ENCODE results near the gene PTPRT.

Gene PTPRT

GRCh38 chr20:42191140-42191860, 998.4 kb downstream of the PTPRT start:
- ChIA-PET CTCF (interaction anchor here (0.7 kb wide), 2 partner anchors 253 to 391 kb away, joined by 3 to 6 read pairs; no protein-coding TSS in a partner anchor), POLR2A (no interaction called here)
- no peak for TF ChIP-seq ZBTB8A (tag by site-specific recombination; IDR thresholded peaks at IDR 0.05)
- no peak for TF ChIP-seq ZNF530 (tag by site-specific recombination; IDR thresholded peaks at IDR 0.05; ENCODE audit: low read depth)
- no peak for TF ChIP-seq KLF8 (tag by site-specific recombination; IDR thresholded peaks at IDR 0.05)
- no peak for TF ChIP-seq ZNF48 (tag by site-specific recombination; IDR thresholded peaks at IDR 0.05)
- no peak for TF ChIP-seq ZNF830 (tag by site-specific recombination; IDR thresholded peaks at IDR 0.05; ENCODE audit: low read depth)
- TF ChIP-seq ZNF692 (tag by site-specific recombination; IDR thresholded peaks at IDR 0.05): no peak
- no peak for TF ChIP-seq ZFHX2 (tag by site-specific recombination; conservative IDR thresholded peaks at IDR 0.05)
- TF ChIP-seq ZNF362 (tag by site-specific recombination; IDR thresholded peaks at IDR 0.05): no peak
- Histone ChIP-seq H3K36me3 (ENCODE audit: control insufficient read depth in 2 of 2, insufficient read depth in 1 of 2, low read length in 2 of 2) (no peaks in the 10 kb centered on the region), H3K27ac (ENCODE audit: extremely low read depth, low read depth, low read length) (no peak overlapping the region), H3K9me3 (ENCODE audit: control insufficient read depth, insufficient read depth, low read depth, low read length) (no peaks in the 10 kb centered on the region), H3K4me1 (ENCODE audit: control insufficient read depth, insufficient read depth, low read length) (no peaks in the 10 kb centered on the region), H3K4me3 (ENCODE audit: low read depth, low read length) (no peak overlapping the region)

GRCh38 chr20:42190084-42190483, 999.6 kb downstream of the PTPRT start:
- ChIA-PET POLR2A (no interaction called here), CTCF (no interaction called here)
- Histone ChIP-seq H3K9me3 (ENCODE audit: control insufficient read depth, insufficient read depth, low read depth, low read length) (no peaks in the 10 kb centered on the region), H3K4me1 (ENCODE audit: control insufficient read depth, insufficient read depth, low read length) (no peaks in the 10 kb centered on the region), H3K27ac (ENCODE audit: extremely low read depth, low read depth, low read length) (no peak overlapping the region), H3K4me3 (ENCODE audit: low read depth, low read length) (no peak overlapping the region), H3K36me3 (ENCODE audit: control insufficient read depth in 2 of 2, insufficient read depth in 1 of 2, low read length in 2 of 2) (no peaks in the 10 kb centered on the region)
- TF ChIP-seq ZNF280C (tag by site-specific recombination; IDR thresholded peaks at IDR 0.05): no peak
- no peak for TF ChIP-seq ZNF777 (tag by site-specific recombination; IDR thresholded peaks at IDR 0.05; ENCODE audit: borderline replicate concordance)
- no peak for TF ChIP-seq ZNF404 (tag by site-specific recombination; IDR thresholded peaks at IDR 0.05)
- TF ChIP-seq ZNF518A (tag by site-specific recombination; conservative IDR thresholded peaks at IDR 0.05; ENCODE audit: low read depth): no peak
- TF ChIP-seq ZFP69B (tag by site-specific recombination; IDR thresholded peaks at IDR 0.05): no peak
